HG03025 (cell line): ENCODE data around the gene GNL3L.
A peak's percentile ranks its signal among the peaks of the same experiment; 100 is the strongest.
"Not testable (repeated sequence)": the region's sequence is repeated elsewhere in the genome, so short reads cannot be mapped to it uniquely, and the experiment has no call there.

Experiments
- ATAC-seq: cut with Tn5 transposase; IDR thresholded peaks from one replicate; pipeline ENCODE4 v1.9.1; 2021; ENCODE audit warnings: mild to moderate bottlenecking, moderate library complexity; ENCODE audit not compliant: unreplicated experiment, low FRiP score

The GNL3L gene

DNA sequence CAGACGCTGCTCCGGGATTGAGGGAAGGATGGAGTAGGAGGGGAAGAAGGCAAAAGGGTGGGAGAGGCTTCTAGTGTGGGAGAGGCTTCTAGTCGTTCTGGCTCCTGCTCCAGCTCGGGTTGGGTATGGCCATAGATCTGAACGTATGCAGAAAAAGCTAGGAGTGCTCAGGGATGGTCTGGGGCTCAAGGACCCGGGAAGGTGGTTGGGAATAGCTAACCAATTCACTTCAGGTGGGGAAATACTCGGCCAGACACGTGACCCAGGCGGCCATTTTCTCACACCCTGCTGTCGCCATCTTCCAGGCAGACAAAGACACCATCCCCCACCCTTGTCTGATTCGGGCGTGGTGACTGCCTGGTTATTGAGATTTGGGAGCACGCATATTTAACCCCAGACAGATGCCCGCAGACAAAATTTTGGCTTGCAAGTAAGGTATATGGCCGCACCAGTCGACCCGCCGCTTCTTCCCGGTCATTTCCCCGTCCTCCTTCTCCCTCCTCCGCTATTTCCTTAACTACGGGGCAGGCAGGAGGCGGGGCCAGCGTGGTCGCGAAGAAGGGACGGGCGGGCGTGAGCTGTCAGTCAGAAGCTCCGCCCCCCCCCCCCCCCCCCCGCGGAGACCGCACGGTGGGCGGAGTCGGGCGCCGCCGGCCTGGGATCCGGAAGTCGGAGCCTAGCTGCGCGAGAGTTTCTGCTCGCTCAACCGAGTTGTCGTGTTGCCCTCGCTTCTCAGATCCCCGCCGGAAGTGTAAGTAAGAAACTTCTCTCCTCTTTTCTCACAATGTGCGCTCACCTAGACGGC lies at the start of gene GNL3L:
Gene GNL3L (plus strand): TSS at position 668 of the 805 bp plus-strand sequence. CDS start 2,348 bp downstream, outside the sequence.
- ATAC-seq, result peak; percentile 79

DNA sequence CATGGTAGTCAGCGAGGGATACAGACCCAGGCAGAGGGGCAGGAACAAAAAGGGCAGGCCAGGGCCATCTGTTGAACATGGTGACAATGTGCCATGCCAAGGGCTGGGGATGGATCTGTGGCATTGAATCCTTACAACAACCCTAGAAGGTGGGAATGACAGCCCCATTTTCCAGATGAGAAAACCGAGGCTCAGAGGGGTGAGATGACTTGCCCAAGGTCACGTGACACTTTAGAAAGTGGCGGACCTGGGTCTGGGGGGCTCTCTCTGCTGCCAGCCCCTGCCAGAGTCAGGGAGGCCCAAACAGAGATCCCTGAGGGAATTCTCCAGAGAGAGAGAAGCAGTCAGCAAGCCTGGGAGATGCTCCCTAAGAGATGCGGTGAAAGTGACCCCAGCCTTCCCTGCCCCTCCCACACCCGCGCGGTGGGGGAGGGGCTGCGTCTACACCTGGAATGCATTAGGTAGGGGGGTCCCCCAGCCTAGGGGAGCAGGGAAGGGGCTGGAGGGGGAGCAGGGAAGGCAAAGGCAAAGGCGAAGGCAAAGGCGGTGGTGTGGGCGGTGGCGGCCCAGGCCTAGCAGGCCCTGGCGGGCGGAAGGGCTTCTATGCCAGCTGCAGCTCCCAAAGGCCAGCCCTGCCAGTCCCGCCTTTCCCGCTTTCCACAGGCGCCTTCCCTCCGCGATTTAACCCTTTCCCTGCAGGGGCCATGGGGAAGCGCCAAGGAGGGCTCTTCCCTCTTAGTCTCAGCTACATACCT lies 47.0 kb upstream of the GNL3L start:
- no peak for ATAC-seq

DNA sequence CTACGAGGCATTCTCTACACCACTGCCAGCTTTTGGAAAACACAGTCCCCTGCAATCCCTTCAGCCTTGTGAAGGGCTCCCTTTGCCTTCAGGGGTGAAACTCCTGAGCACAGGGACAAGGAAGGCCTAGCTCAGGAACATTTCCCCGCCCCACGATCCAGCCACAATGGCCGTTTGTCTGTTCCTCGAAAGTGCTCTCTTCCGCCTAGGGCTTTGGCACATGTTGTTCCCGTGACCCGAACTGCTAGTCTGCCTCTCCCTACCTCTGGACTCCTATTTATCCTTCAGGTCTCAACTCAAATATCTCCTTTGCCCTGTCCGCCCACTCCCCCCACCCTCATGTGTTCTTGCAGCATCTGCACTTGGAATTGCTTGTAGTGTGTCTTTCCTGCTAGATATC lies 46.1 kb upstream of the GNL3L start:
- ATAC-seq, result no peak

DNA sequence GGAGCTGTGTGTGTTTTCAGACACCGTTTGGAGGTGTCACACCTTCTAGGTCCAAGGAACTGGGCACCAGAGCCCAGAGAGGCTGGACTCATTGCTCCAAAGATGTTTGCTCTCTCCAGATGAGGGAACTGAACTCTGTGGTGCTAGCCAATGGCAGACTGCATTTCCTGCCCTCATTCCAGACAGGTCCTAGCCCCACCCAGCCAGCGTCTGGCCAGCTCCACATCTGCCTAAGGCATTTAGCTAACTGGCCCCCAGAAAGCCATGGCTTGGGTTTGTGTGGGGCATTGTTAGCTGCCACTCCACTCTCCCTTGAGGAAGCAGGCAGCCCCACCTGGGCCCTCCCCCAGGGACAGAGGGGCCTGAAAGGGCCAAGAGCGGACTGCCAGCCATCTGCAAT lies 45.4 kb upstream of the GNL3L start:
- no peak for ATAC-seq

DNA sequence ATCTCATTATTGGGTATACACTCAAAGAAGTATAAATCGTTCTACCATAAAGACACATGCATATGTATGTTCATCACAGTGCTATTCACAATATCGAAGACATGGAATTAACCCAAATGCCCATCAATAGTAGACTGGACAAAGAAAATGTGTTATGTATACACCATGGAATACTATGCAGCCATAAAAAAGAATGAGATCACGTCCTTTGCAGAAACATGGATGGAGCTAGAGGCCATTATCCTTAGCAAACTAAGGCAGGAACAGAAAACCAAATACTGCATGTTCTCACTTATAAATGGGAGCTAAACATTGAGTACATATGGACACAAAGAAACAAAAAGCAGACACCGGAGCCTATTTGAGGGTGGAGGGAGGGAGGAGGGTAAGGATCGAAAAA lies 40.2 kb upstream of the GNL3L start:
- ATAC-seq, result not testable (repeated sequence)

DNA sequence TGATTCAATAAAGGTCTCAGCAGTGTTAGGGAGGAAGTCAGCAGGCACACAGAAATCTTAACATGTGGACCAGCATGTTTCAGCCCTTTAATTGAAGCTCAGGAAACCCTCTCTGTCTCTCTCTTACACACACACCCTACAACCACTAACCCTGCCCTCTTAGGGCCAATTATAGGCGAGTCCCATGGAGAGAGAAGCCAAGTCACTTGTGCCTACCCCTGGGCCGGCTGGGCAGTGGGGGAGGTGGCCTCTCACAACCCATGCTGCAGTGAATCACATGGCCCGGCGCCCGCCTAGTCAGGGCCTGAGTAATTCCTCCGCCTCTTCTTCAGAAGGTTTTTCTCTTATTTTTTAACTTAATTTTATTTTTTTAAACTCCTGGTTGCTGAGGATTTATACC lies 37.7 kb upstream of the GNL3L start:
- ATAC-seq, result no peak

DNA sequence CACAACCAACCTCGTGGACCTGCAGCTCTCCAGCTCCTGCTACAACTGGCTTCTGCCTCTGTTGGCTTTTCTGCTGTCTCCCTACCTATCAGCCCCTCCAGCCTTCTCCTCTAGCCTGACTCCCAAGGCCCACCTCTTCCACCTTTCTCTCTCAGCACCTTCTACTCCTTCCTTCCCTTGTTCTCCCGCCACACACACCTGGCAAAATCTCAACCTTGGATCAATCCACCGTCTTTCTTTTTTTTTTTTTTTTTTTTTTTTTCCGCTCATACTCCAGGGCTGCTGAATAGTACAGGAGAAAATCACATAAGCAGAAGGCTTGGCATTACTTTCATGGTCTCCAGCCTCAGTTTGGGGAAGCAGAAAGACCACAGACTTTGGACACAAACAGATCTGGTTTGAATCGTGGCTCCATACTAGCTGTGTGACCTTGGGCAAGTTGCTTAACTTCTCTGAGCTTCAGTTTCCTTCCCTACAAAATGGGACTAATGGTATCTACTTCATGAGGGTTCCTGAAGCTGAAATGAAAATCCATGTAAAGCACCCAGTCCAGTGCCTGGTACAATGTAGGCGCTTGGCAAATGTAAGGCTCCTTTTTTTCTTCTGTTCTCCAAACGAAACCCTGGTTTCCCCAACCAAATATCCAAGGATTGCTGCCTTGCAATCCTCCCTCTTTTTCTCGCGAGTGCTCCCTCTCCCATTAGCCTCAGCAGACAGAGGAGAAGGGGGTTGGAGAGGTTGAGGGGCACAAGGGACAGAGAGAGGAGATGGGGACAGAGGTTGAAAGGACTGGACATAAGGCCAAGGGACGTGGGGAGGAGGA lies 35.6 kb upstream of the GNL3L start:
- ATAC-seq, result no peak

DNA sequence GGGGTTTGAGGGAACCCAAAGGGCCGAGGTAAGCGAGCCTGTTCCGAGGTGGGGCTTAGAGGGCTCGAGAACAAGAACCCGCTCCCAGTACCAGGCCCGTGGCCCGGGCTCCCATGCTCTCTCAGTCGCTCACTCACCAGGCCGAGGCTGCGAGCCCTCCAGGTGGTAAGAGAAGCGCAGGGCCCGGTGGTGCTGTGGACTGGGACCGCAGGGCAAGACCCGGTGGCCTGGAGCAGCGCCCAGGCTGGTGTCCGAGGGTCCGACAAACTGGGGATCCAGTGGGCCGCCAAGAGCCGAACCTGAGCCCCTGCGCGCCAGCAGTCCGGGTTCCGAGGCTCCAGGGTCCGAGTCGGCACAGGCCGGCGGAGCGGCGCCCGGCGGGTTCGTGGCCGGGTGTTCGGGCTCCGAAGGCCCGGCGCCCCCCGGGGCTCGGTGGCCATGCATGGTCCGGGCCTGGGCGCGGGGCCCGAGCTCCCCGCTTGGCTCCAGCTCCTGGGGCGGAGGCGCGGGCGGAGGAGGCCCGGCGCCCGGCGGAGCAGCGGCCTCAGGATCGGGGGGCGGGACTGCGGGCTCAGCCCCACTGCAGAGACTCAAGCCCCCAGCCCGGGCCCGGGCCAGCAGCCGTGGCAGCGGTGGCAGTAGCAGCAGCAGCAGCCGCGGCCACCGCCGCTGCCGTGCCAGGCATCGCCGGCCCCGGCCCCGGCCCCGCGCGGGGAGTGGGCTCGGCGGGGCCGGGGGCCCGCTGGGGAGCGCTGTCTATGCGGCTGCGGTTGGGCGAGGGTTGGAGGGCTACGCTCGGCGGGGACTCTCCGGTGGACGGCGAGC lies 34.8 kb upstream of the GNL3L start:
- no peak for ATAC-seq

- no peak for ATAC-seq
Measured at GRCh38 chrX:54495814-54496516, 34.1 kb upstream of the GNL3L start, which contains the start of gene FGD1. TSS of gene FGD1 (minus strand) at chrX:54496234. CDS start at chrX:54495432, 802 bp downstream.

GRCh38 chrX:54496517-54496852 lies 33.5 kb upstream of the GNL3L start:
- no peak for ATAC-seq

DNA sequence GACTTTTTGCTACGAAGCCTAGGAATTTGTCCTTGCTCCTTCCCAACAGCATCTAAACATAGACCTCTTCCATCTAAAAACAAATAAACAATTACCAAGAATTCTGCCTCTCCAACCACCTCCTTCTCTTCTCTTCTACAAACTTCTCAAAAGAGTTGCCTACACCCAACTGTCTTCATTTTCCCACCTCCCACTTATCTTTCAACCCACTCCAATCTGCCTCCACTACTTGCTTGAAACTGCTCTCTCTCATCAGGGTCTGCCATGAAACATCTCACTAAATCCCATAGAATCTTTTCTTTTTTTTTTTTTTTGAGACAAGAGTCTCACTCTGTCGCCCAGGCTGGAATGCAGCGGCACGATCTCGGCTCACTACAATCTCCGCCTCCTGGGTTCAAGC lies 33.1 kb upstream of the GNL3L start:
- no peak for ATAC-seq

DNA sequence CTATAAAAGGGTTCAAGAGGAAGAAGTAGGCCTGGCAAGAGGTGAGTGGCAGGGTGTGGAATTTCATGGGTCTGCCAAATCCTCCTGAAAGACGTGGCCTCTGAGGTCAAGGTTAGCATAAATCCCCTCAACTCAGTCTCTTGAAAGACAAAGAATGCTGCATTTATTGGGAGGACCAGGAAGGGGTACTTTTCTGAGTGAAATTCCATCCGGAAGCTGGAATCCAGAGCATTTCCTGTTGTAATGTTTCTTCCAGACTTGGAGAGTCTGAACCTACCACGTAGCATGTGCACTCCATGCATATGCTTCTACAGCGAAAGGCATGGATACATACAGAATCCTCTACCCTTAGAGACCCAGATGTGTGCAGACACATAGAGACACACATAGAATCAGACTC lies 20.6 kb upstream of the GNL3L start:
- ATAC-seq, result no peak

- no peak for ATAC-seq
Measured at GRCh38 chrX:54529151-54529550, 868 bp upstream of the GNL3L start.

- ATAC-seq, result peak; percentile 11
Measured at GRCh38 chrX:54530357-54530900, 410 bp downstream of the GNL3L start.

DNA sequence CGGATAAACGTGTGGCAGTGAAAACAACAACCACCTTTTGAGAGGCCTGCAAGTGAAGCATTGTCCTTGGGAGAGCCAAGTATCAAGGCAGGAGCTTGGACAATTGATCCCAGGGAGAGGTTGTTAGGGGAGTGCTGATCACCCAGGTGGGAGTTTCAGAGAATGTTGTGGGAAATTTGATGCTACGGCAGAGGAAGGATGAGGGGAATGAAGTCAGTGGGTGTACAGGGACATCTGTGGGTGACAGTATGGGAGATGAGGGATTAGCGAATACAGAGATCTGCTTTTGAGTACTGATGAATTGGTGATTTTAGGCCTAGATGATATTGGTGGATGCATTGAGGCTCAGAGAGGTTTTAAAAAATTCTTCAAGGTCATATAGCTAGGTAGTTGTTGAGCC lies 4.3 kb downstream of the GNL3L start:
- no peak for ATAC-seq

- no peak for ATAC-seq
Measured at GRCh38 chrX:54540289-54540688, 10.3 kb downstream of the GNL3L start.

DNA sequence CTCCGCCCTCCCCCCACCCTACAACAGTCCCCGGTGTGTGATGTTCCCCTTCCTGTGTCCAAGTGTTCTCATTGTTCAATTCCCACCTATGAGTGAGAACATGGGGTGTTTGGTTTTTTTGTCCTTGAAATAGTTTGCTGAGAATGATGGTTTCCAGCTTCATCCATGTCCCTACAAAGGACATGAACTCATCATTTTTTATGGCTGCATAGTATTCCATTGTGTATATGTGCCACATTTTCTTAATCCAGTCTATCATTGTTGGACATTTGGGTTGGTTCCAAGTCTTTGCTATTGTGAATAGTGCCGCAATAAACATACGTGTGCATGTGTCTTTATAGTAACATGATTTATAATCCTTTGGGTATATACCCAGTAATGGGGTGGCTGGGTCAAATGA lies 12.2 kb downstream of the GNL3L start:
- ATAC-seq, result not testable (repeated sequence)

GRCh38 chrX:54550821-54551220 lies 20.8 kb downstream of the GNL3L start:
- no peak for ATAC-seq

GRCh38 chrX:54551801-54552200 lies 21.8 kb downstream of the GNL3L start:
- no peak for ATAC-seq
